H1 (cell line): Measurements from ENCODE around the gene CXCR1. TPM values are rescaled to one million over a fixed set of nuclear protein-coding genes. Genes with fewer than 3 reads are reported as not detected.

Experiments used
- CTCF ChIA-PET: fragments of 300-600 bp; sonication (Branson Sonifier 250); formaldehyde crosslinking; loops from one replicate; lab custom pipeline; 2021; ENCODE audit not compliant: partially characterized antibody; lab: Charles Lee
- POLR2A ChIA-PET: fragments of 300-600 bp; sonication (Branson Sonifier 250); formaldehyde crosslinking; loops from one replicate; lab custom pipeline; 2021; ENCODE audit warnings: inconsistent platforms; ENCODE audit not compliant: partially characterized antibody; lab: Charles Lee
- DNase-seq, 2 experiments: peaks; one replicate each; pipeline versions ENCODE4 v3.0.0 to v3.0.0-alpha.2; 2010 to 2022; ENCODE audit warnings: low spot score in 2 of 2, low read depth in 1 of 2, mixed read lengths in 1 of 2
- FAIRE-seq: peaks from 2 replicates; lab custom pipeline; 2011; peaks lifted over from hg19 to GRCh38; lab: Jason Lieb, UNC
- H2AFZ ChIP-seq: 2 replicates; pipeline ENCODE4 v1.8.1; 2012; ENCODE audit warnings: low read length, inconsistent platforms
- H2AK5ac ChIP-seq: 2 replicates; pipeline ENCODE4 v1.6.1; 2013; ENCODE audit warnings: low read depth, low read length
- H2BK120ac ChIP-seq: replicated peaks from 2 replicates; pipeline ENCODE3; 2013; ENCODE audit warnings: low read depth, low read length, inconsistent platforms
- H2BK12ac ChIP-seq: 2 replicates; pipeline ENCODE4 v1.6.1; 2013; ENCODE audit warnings: low read depth, low read length
- H2BK15ac ChIP-seq: 2 replicates; pipeline ENCODE4 v1.6.1; 2013; ENCODE audit warnings: low read length
- H2BK20ac ChIP-seq: 2 replicates; pipeline ENCODE4 v1.6.1; 2013; ENCODE audit warnings: low read length
- H2BK5ac ChIP-seq: 2 replicates; pipeline ENCODE4 v1.6.1; 2013; ENCODE audit warnings: low read depth, low read length
- H3K14ac ChIP-seq: 2 replicates; pipeline ENCODE4 v1.6.1; 2013; ENCODE audit warnings: inconsistent platforms; ENCODE audit not compliant: insufficient read length
- H3K18ac ChIP-seq: 2 replicates; pipeline ENCODE4 v1.6.1; 2013; ENCODE audit warnings: low read length; ENCODE audit errors: extremely low read depth
- H3K23ac ChIP-seq: 2 replicates; pipeline ENCODE4 v1.6.1; 2013; ENCODE audit warnings: inconsistent platforms; ENCODE audit not compliant: insufficient read length
- H3K23me2 ChIP-seq: 2 replicates; pipeline ENCODE4 v1.6.1; 2013; ENCODE audit warnings: low read depth, low read length
- H3K27ac ChIP-seq: 2 replicates; pipeline ENCODE4 v1.6.1; 2011; ENCODE audit warnings: low read depth, low read length, inconsistent platforms
- H3K27me3 ChIP-seq, 4 experiments: replicated peaks in 1 of 4; 1 replicate in 1 of 4; 2 replicates in 3 of 4; pipeline versions ENCODE4 v1.6.1 to v1.8.1; 2011 to 2013; ENCODE audit warnings: low read length in 3 of 4, mild to moderate bottlenecking in 3 of 4, inconsistent platforms in 2 of 4, mixed read lengths in 2 of 4, moderate library complexity in 1 of 4; ENCODE audit not compliant: control insufficient read depth in 3 of 4, insufficient read depth in 3 of 4; ENCODE audit errors: extremely low read depth in 1 of 4
- H3K36me3 ChIP-seq, 4 experiments: 2 replicates each; pipeline versions ENCODE4 v1.6.1 to v1.8.1; 2011 to 2013; ENCODE audit warnings: mild to moderate bottlenecking in 4 of 4, low read length in 3 of 4, moderate library complexity in 2 of 4, control low read depth in 1 of 4, inconsistent platforms in 1 of 4; ENCODE audit not compliant: insufficient read depth in 4 of 4, control insufficient read depth in 2 of 4
- H3K4ac ChIP-seq: replicated peaks from 2 replicates; pipeline ENCODE3; 2013; ENCODE audit warnings: low read length, low read depth, mixed read lengths, inconsistent platforms; ENCODE audit not compliant: insufficient read length
- H3K4me1 ChIP-seq, 4 experiments: replicated peaks in 1 of 4; 1 replicate in 1 of 4; 2 replicates in 3 of 4; pipeline versions ENCODE4 v1.6.1 to v1.8.1; 2011 to 2013; ENCODE audit warnings: low read length in 3 of 4, inconsistent platforms in 2 of 4, mixed read lengths in 1 of 4; ENCODE audit not compliant: insufficient read depth in 4 of 4, control insufficient read depth in 3 of 4
- H3K4me2 ChIP-seq, 2 experiments: 2 replicates each; pipeline versions ENCODE4 v1.6.1 to v1.8.1; 2011 to 2013; ENCODE audit warnings: low read depth in 2 of 2, low read length in 2 of 2, control low read depth in 1 of 2, inconsistent platforms in 1 of 2, mild to moderate bottlenecking in 1 of 2; ENCODE audit not compliant: insufficient read depth in 1 of 2
- H3K4me3 ChIP-seq, 4 experiments: fragments of 200-600, 300-600 bp in 1 of 4; sonication (generic), shearing (Covaris generic), sonication (Bioruptor Twin) in 1 of 4; 2 replicates each; pipeline versions ENCODE4 v1.5.1 to v1.8.1; 2011 to 2016; ENCODE audit warnings: low read length in 4 of 4, low read depth in 3 of 4, control low read depth in 2 of 4, inconsistent platforms in 2 of 4, mild to moderate bottlenecking in 2 of 4, mixed read lengths in 1 of 4, moderate library complexity in 1 of 4; ENCODE audit not compliant: insufficient read depth in 2 of 4; ENCODE audit errors: extremely low read depth in 1 of 4
- H3K56ac ChIP-seq: replicated peaks from 2 replicates; pipeline ENCODE3; 2013; ENCODE audit warnings: low read depth, mild to moderate bottlenecking, mixed read lengths, low read length, inconsistent platforms; ENCODE audit not compliant: insufficient read length
- H3K79me1 ChIP-seq: 2 replicates; pipeline ENCODE4 v1.6.1; 2013; ENCODE audit warnings: low read depth, low read length, control low read depth
- H3K79me2 ChIP-seq, 2 experiments: 2 replicates each; pipeline versions ENCODE4 v1.6.1 to v1.8.1; 2012 to 2013; ENCODE audit warnings: low read length in 2 of 2, mild to moderate bottlenecking in 2 of 2, inconsistent platforms in 1 of 2; ENCODE audit not compliant: insufficient read depth in 2 of 2, control insufficient read depth in 1 of 2
- H3K9ac ChIP-seq, 4 experiments: replicated peaks in 1 of 4; 1 replicate in 1 of 4; 2 replicates in 3 of 4; pipeline versions ENCODE4 v1.6.1 to v1.8.1; 2011 to 2013; ENCODE audit warnings: low read depth in 3 of 4, low read length in 3 of 4, control low read depth in 2 of 4, mild to moderate bottlenecking in 2 of 4, moderate library complexity in 2 of 4, inconsistent platforms in 1 of 4; ENCODE audit errors: extremely low read depth in 1 of 4
- H3K9me3 ChIP-seq, 2 experiments: 2 replicates each; pipeline versions ENCODE4 v1.6.1 to v1.8.1; 2012 to 2013; ENCODE audit warnings: mild to moderate bottlenecking in 2 of 2, moderate library complexity in 2 of 2, control low read depth in 1 of 2, inconsistent platforms in 1 of 2, low read depth in 1 of 2, low read length in 1 of 2, mixed read lengths in 1 of 2; ENCODE audit not compliant: insufficient read depth in 2 of 2
- H4K20me1 ChIP-seq, 2 experiments: replicated peaks in 1 of 2; 2 replicates each; pipeline versions ENCODE3 to v1.8.1; 2011 to 2013; ENCODE audit warnings: inconsistent platforms in 2 of 2, low read length in 2 of 2, mild to moderate bottlenecking in 1 of 2; ENCODE audit not compliant: insufficient read depth in 2 of 2, control insufficient read depth in 1 of 2
- H4K5ac ChIP-seq: 2 replicates; pipeline ENCODE4 v1.6.1; 2013; ENCODE audit warnings: low read length, low read depth, mixed read lengths, inconsistent platforms; ENCODE audit not compliant: insufficient read length
- H4K8ac ChIP-seq: 2 replicates; pipeline ENCODE4 v1.8.0; 2013; ENCODE audit warnings: mild to moderate bottlenecking, moderate library complexity, low read length, inconsistent platforms; ENCODE audit not compliant: insufficient read depth; ENCODE audit errors: extremely low read depth
- H4K91ac ChIP-seq: replicated peaks from 2 replicates; pipeline ENCODE3; 2013; ENCODE audit warnings: low read length, mixed read lengths, inconsistent platforms; ENCODE audit not compliant: insufficient read length
- BCL11A ChIP-seq, 2 experiments: IDR thresholded peaks; one replicate each; pipeline ENCODE4 v1.6.1; 2011; ENCODE audit warnings: low read depth in 2 of 2, low read length in 2 of 2, mild to moderate bottlenecking in 2 of 2
- CHD1 ChIP-seq: IDR thresholded peaks from 2 replicates; pipeline ENCODE4 v1.6.1; 2012; ENCODE audit warnings: low read depth, low read length, improper control_type of control experiment
- EP300 ChIP-seq, 2 experiments: IDR thresholded peaks; 1 replicate in 1 of 2; 2 replicates in 1 of 2; pipeline ENCODE4 v1.6.1; 2011 to 2012; ENCODE audit warnings: low read depth in 2 of 2, low read length in 2 of 2, mild to moderate bottlenecking in 2 of 2, borderline replicate concordance in 1 of 2, inconsistent platforms in 1 of 2, moderate library complexity in 1 of 2
- EZH2 ChIP-seq: fragments of 200-600 bp; sonication (generic); IDR thresholded peaks from 2 replicates; pipeline ENCODE4 v1.7.1; 2012; ENCODE audit warnings: low read depth, mild to moderate bottlenecking, moderate library complexity, low read length, inconsistent platforms; ENCODE audit not compliant: severe bottlenecking
- FOSL1 ChIP-seq: IDR thresholded peaks from 2 replicates; pipeline ENCODE4 v1.6.1; 2011; ENCODE audit warnings: mild to moderate bottlenecking, low read depth, low read length, moderate library complexity; ENCODE audit not compliant: insufficient read depth
- NANOG ChIP-seq: IDR thresholded peaks from 2 replicates; pipeline ENCODE4 v1.6.1; 2011; ENCODE audit warnings: low read length, low read depth, mild to moderate bottlenecking, inconsistent platforms; ENCODE audit not compliant: insufficient read depth, poor library complexity, severe bottlenecking
- PHF8 ChIP-seq: fragments of 200-600 bp; sonication (generic); conservative IDR thresholded peaks from 2 replicates; pipeline ENCODE4 v1.7.1; 2012; ENCODE audit warnings: low read depth, mild to moderate bottlenecking, inconsistent platforms, low read length, moderate library complexity
- POLR2A ChIP-seq, 2 experiments: IDR thresholded peaks; 1 replicate in 1 of 2; 2 replicates in 1 of 2; pipeline ENCODE4 v1.6.1; 2011; ENCODE audit warnings: low read depth in 2 of 2, low read length in 2 of 2, mild to moderate bottlenecking in 2 of 2; ENCODE audit errors: control extremely low read depth in 1 of 2
- POU5F1 ChIP-seq: IDR thresholded peaks from 2 replicates; pipeline ENCODE4 v1.6.1; 2011; ENCODE audit warnings: low read depth, mild to moderate bottlenecking, low read length, moderate library complexity
- RAD21 ChIP-seq, 2 experiments: IDR thresholded peaks in 1 of 2; conservative IDR thresholded peaks in 1 of 2; 2 replicates each; pipeline ENCODE4 v1.6.1; 2011; ENCODE audit warnings: low read depth in 2 of 2, low read length in 2 of 2, improper control_type of control experiment in 1 of 2, inconsistent platforms in 1 of 2, mild to moderate bottlenecking in 1 of 2, moderate library complexity in 1 of 2
- SAP30 ChIP-seq: fragments of 300-600 bp; sonication (generic); IDR thresholded peaks from 2 replicates; pipeline ENCODE4 v1.7.1; 2012; ENCODE audit warnings: low read length, moderate library complexity, mild to moderate bottlenecking, inconsistent platforms; ENCODE audit not compliant: insufficient read depth, insufficient replicate concordance
- SIX5 ChIP-seq: IDR thresholded peaks from 2 replicates; pipeline ENCODE4 v1.6.1; 2011; ENCODE audit warnings: mild to moderate bottlenecking, low read depth, low read length
- SP2 ChIP-seq: IDR thresholded peaks from 2 replicates; pipeline ENCODE4 v1.6.1; 2012; ENCODE audit warnings: mild to moderate bottlenecking, low read length, inconsistent platforms
- SP4 ChIP-seq: IDR thresholded peaks from 2 replicates; pipeline ENCODE4 v1.6.1; 2012; ENCODE audit warnings: low read length, inconsistent platforms
- ZNF274 ChIP-seq: IDR thresholded peaks from 2 replicates; pipeline ENCODE4 v1.7.0; 2012; ENCODE audit warnings: low read length, borderline replicate concordance; ENCODE audit errors: extremely low read depth
- WGBS, 2 experiments: shearing (Covaris generic) in 1 of 2; methylation state at CpG; one replicate each; pipeline versions ENCODE4 v1.1.6 to v1.1.7; 2013 to 2015; ENCODE audit warnings: low lambda C conversion rate in 2 of 2, mixed read lengths in 2 of 2, inconsistent platforms in 1 of 2, low coverage in 1 of 2, missing lambda C conversion rate in 1 of 2; ENCODE audit not compliant: insufficient replicate concordance in 2 of 2, insufficient coverage in 1 of 2, insufficient read length in 1 of 2; ENCODE audit errors: extremely low coverage in 1 of 2, missing lambda C conversion rate in 1 of 2; 5-methylcytosine and 5-hydroxymethylcytosine counted together
- polyA plus RNA-seq, 7 experiments: library from polyadenylated mRNA; depleted of rRNA in 3 of 7; stranded (reverse) in 5 of 7; unstranded in 2 of 7; fragments of >200 nt in 5 of 7; fragments of 200-250 nt in 2 of 7; gene quantifications; 1 replicate in 5 of 7; 2 replicates in 1 of 7; 4 replicates in 1 of 7; pipeline versions ENCODE4 v1.2.1 to v1.2.3, GENCODE V29; 2011 to 2013; ENCODE audit warnings: missing spikeins in 2 of 7, mixed read lengths in 2 of 7
- total RNA-seq: library from RNA; stranded (reverse); fragmentation: NEBNext Ultra II Directional; extraction: Animal tissue kit (Norgen Biotek cat#: 25700); gene quantifications from 2 replicates; pipeline ENCODE4 v1.2.1, GENCODE V29; 2021

CXCR1 gene
- total and polyA plus RNA-seq, 2 of the 8 experiments (the other 6 are each of a cell fraction or from before 2014, with no cell fraction given): not detected

DNA sequence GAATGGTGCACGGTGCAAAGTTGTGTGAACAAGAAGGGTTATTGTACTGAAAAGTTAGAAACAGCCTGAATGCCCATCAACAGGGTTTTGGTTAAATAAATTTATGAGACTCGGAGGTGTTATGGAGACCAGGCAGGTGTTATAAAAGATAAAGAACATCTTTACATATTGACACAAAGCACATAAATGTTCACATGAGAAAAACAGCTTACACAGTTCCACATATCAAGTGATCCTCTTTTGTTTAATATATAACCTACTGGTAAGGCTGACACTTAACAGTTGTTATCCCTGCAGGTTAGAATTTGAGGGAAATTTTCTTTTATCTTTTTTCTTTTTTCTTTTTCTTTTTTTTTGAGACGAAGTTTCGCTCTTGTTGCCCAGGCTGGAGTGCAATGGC, 30.2 kb upstream of the CXCR1 start:
- no peak overlapping the region for H3K4me3 ChIP-seq
- H2BK5ac ChIP-seq: no peak overlapping the region
- H3K79me1 ChIP-seq: no peaks in the 10 kb centered on the region
- POLR2A ChIA-PET: no interaction called here
- H2AK5ac ChIP-seq: no peak overlapping the region
- peaks cover 0 to 8% (median 1%) of the 10 kb centered on the region in 4 experiments; a peak in 2 of 7 replicates for H3K4me1 ChIP-seq
- H3K18ac ChIP-seq: no peak overlapping the region
- H3K14ac ChIP-seq: no peak overlapping the region
- no peaks in the 10 kb centered on the region for H3K79me2 ChIP-seq
- DNase-seq (no peak), FAIRE-seq (no peak)
- no peak overlapping the region for H3K4ac ChIP-seq
- H3K27ac ChIP-seq: no peak overlapping the region
- no peaks in the 10 kb centered on the region for H3K36me3 ChIP-seq
- no peaks in the 10 kb centered on the region for H4K20me1 ChIP-seq
- H3K23me2 ChIP-seq: peaks cover 2% of the 10 kb centered on the region; the same call in 1 of the 2 replicates
- no peak overlapping the region for H3K56ac ChIP-seq
- 85% methylated on average over 2 of the region's 4 CpGs; no CpG with 5 or more reads in 1 of the 2 experiments for WGBS, 2 experiments
- H2BK12ac ChIP-seq: no peak overlapping the region
- H3K27me3 ChIP-seq: no peaks in the 10 kb centered on the region
- H3K9me3 ChIP-seq: no peaks in the 10 kb centered on the region
- no peak overlapping the region for H4K8ac ChIP-seq
- CTCF ChIA-PET: no interaction called here
- no peak overlapping the region for H2AFZ ChIP-seq
- no peak overlapping the region for H2BK20ac ChIP-seq
- H3K23ac ChIP-seq: no peak overlapping the region
- H2BK120ac ChIP-seq: no peak overlapping the region
- H2BK15ac ChIP-seq: no peak overlapping the region
- H4K91ac ChIP-seq: no peak overlapping the region
- no peak overlapping the region for H3K9ac ChIP-seq
- no peak overlapping the region for H3K4me2 ChIP-seq
- no peak overlapping the region for H4K5ac ChIP-seq
- TF ChIP-seq FOSL1: no peak
- TF ChIP-seq CHD1: no peak
- TF ChIP-seq BCL11A (IDR thresholded peaks at IDR 0.05; ENCODE audit: low read depth in 2 of 2, low read length in 2 of 2): no peak
- TF ChIP-seq POLR2A (IDR thresholded peaks at IDR 0.05; ENCODE audit: control extremely low read depth in 1 of 2, low read depth in 2 of 2, low read length in 2 of 2): no peak
- TF ChIP-seq SP4: no peak
- TF ChIP-seq SP2: no peak
- TF ChIP-seq SAP30: no peak
- TF ChIP-seq SIX5: no peak
- no peak for TF ChIP-seq EP300 (IDR thresholded peaks at IDR 0.05; ENCODE audit: borderline replicate concordance in 1 of 2, low read depth in 2 of 2, low read length in 2 of 2)
- TF ChIP-seq RAD21 (IDR thresholded peaks at IDR 0.05 in 1 of 2, conservative IDR thresholded peaks at IDR 0.05 in 1 of 2; ENCODE audit: low read depth in 2 of 2, low read length in 2 of 2): no peak
- TF ChIP-seq PHF8: no peak
- TF ChIP-seq EZH2: no peak
- TF ChIP-seq NANOG: no peak
- no peak for TF ChIP-seq ZNF274
- no peak for TF ChIP-seq POU5F1
